ENCODE measurements around the gene NADK. TPM values are rescaled to one million over a fixed set of nuclear protein-coding genes. Genes with fewer than 3 reads are reported as not detected.

Gene NADK
- total RNA-seq, 4 donors from 2014 or later = 115 to 210 (median 162) TPM

DNA sequence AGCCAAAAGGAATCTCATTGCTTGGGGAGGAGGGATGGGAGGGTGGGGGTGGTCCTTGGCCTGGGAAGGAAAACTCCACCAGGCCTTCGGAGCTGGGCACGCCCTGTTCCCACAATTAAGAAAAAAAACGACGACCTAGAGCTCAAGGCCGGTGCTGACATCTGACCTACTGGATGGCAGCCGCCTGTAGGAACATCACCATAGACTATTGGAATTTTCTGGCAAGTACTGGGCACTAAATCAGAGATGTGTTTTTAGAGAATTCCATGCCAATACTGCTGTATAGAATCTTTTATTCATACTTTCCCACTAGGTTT is 729 bp downstream of the NADK start:
- Histone ChIP-seq H3K9me3 (no peaks in the 10 kb centered on the region), H3K27me3 (no peaks in the 10 kb centered on the region), H3K4me3 (peak overlapping the region; percentile 76 to 92 (median 92)), H3K36me3 (peaks cover 0 to 7% (median 0%) of the 10 kb centered on the region in 3 donors), H3K27ac (peak overlapping the region; percentile 92 to 98 (median 94)), H3K4me1 (peaks cover 16 to 74% (median 49%) of the 10 kb centered on the region in 4 donors)
- peak in 1 of 3 donors; percentile 55 for DNase-seq
- TF ChIP-seq, protein P1, sequence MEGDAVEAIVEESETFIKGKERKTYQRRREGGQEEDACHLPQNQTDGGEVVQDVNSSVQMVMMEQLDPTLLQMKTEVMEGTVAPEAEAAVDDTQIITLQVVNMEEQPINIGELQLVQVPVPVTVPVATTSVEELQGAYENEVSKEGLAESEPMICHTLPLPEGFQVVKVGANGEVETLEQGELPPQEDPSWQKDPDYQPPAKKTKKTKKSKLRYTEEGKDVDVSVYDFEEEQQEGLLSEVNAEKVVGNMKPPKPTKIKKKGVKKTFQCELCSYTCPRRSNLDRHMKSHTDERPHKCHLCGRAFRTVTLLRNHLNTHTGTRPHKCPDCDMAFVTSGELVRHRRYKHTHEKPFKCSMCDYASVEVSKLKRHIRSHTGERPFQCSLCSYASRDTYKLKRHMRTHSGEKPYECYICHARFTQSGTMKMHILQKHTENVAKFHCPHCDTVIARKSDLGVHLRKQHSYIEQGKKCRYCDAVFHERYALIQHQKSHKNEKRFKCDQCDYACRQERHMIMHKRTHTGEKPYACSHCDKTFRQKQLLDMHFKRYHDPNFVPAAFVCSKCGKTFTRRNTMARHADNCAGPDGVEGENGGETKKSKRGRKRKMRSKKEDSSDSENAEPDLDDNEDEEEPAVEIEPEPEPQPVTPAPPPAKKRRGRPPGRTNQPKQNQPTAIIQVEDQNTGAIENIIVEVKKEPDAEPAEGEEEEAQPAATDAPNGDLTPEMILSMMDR (IDR thresholded peaks at IDR 0.05) = no peak
- no peak for TF ChIP-seq POLR2A (IDR thresholded peaks at IDR 0.05)

DNA sequence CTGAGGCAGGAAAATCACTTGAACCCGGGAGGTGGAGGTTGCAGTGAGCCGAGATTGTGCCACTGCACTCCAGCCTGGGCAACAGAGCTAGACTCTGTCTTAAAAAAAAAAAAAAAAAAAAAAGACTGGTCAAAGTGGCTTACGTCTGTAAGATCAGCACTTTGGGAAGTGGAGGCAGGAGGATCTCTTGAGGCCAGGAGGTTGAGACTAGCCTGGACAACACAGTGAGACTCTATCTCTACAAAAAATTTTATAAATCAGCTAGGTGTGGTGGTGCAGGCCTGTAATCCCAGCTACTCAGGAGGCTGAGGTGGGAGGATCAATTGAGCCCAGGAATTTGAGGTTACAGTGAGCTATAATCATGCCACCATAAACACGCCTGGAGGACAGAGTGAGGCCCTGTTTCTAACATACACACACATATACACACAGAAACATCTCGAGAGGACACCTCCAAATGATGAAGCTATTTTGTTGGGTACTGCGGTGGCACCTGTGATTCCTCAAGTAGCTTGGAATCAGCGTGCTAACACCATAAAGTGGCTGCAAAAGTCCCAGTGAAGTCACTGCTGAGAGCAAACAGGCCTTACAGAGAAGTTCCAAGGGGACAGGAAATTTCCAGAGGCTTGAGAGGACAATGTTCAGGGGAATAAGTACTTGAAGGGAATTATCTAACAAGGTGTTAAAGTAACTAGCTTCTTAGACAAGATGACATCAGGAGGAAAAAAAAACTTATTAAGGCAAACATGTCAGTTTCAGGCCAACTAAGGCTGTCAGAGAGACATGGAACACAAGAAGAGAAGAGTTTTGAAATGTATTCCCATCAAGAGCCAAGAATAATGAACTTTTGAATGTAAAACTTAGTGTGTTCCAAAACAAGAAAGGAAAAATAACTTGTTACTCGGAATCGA is 1.3 kb downstream of the NADK start:
- H3K4me1 ChIP-seq = peaks cover 16 to 68% (median 43%) of the 10 kb centered on the region in 4 donors
- DNase-seq = no peak
- peak overlapping the region; percentile 92 to 98 (median 94) for H3K27ac ChIP-seq
- H3K36me3 ChIP-seq = peaks cover 0 to 13% (median 0%) of the 10 kb centered on the region in 3 donors
- H3K4me3 ChIP-seq = peak overlapping the region; percentile 76 to 92 (median 92)
- H3K27me3 ChIP-seq = no peaks in the 10 kb centered on the region
- no peak for TF ChIP-seq POLR2A (IDR thresholded peaks at IDR 0.05)
- TF ChIP-seq, protein P1 (IDR thresholded peaks at IDR 0.05) = no peak
- no peaks in the 10 kb centered on the region for H3K9me3 ChIP-seq

- peak in 1 of 3 donors; percentile 44 for DNase-seq
- Histone ChIP-seq H3K36me3 (peaks cover 0 to 20% (median 0%) of the 10 kb centered on the region in 3 donors), H3K9me3 (no peaks in the 10 kb centered on the region), H3K4me1 (peaks cover 11 to 54% (median 30%) of the 10 kb centered on the region in 4 donors), H3K4me3 (no peak overlapping the region), H3K27me3 (no peaks in the 10 kb centered on the region), H3K27ac (peak overlapping the region in 2 of 4 donors; percentile 4 to 55)
- no peak for TF ChIP-seq POLR2A (IDR thresholded peaks at IDR 0.05)
- TF ChIP-seq, protein P1 (IDR thresholded peaks at IDR 0.05) = no peak
Observed at GRCh38 chr1:1775327-1776226, 2.7 kb downstream of the NADK start.

GRCh38 chr1:1773874-1774273 is 4.4 kb downstream of the NADK start:
- Histone ChIP-seq H3K4me1 (peaks cover 0 to 38% (median 14%) of the 10 kb centered on the region in 4 donors), H3K27me3 (no peaks in the 10 kb centered on the region), H3K4me3 (no peak overlapping the region), H3K9me3 (no peaks in the 10 kb centered on the region), H3K27ac (no peak overlapping the region), H3K36me3 (peaks cover 0 to 20% (median 0%) of the 10 kb centered on the region in 3 donors)
- no peak for DNase-seq
- TF ChIP-seq POLR2A (IDR thresholded peaks at IDR 0.05) = no peak
- TF ChIP-seq, protein P1 (IDR thresholded peaks at IDR 0.05) = no peak

- no peak for DNase-seq
- TF ChIP-seq, protein P1 (IDR thresholded peaks at IDR 0.05) = no peak
- no peak for TF ChIP-seq POLR2A (IDR thresholded peaks at IDR 0.05)
- Histone ChIP-seq H3K4me3 (no peak overlapping the region), H3K36me3 (peaks cover 0 to 27% (median 0%) of the 10 kb centered on the region in 3 donors), H3K9me3 (no peaks in the 10 kb centered on the region), H3K4me1 (peaks cover 0 to 17% (median 4%) of the 10 kb centered on the region in 4 donors), H3K27ac (no peak overlapping the region), H3K27me3 (no peaks in the 10 kb centered on the region)
Observed at GRCh38 chr1:1771096-1771495, 7.2 kb downstream of the NADK start.
